Neural crest cell (in vitro differentiated cells): ENCODE measurements around the gene SYT6. TPM values are rescaled to one million over a fixed set of nuclear protein-coding genes. Genes with fewer than 3 reads are reported as not detected.
"Not testable (repeated sequence)": the region's sequence is repeated elsewhere in the genome, so short reads cannot be mapped to it uniquely, and the experiment has no call there.

ENCODE experiments used
- DNase-seq: peaks from one replicate; pipeline ENCODE4 v3.0.0; 2021; ENCODE audit warnings: low read depth, mixed read lengths, low spot score
- H3K27ac Mint-ChIP-seq: one replicate; pipeline ENCODE4 v1.8.0; 2021; ENCODE audit warnings: mild to moderate bottlenecking, mixed read lengths; ENCODE audit not compliant: unreplicated experiment
- H3K27me3 Mint-ChIP-seq: 2 replicates; pipeline ENCODE4 v1.8.0; 2021; ENCODE audit warnings: low read depth, mild to moderate bottlenecking, mixed read lengths
- H3K36me3 Mint-ChIP-seq: 2 replicates; pipeline ENCODE4 v1.8.0; 2021; ENCODE audit warnings: low read depth, mild to moderate bottlenecking, mixed read lengths
- H3K4me1 Mint-ChIP-seq: 2 replicates; pipeline ENCODE4 v1.8.0; 2021; ENCODE audit warnings: mixed read lengths
- H3K4me3 Mint-ChIP-seq: one replicate; pipeline ENCODE4 v1.8.0; 2021; ENCODE audit warnings: mild to moderate bottlenecking, mixed read lengths
- H3K9me3 Mint-ChIP-seq: 2 replicates; pipeline ENCODE4 v1.8.0; 2021; ENCODE audit warnings: mixed read lengths
- total RNA-seq: library from RNA; stranded (reverse); gene quantifications from 2 replicates; pipeline ENCODE4 v1.2.1, GENCODE V29; 2021
- TF ChIP-seq, protein P1 (sequence below): fragments of 200-600 bp; sonication (generic); conservative IDR thresholded peaks from 2 replicates; pipeline ENCODE4 v1.5.0; 2021; ENCODE audit warnings: antibody characterized with exemption, mild to moderate bottlenecking

Gene SYT6
- total RNA-seq, 1 donor from 2014 or later = 3.1 TPM

DNA sequence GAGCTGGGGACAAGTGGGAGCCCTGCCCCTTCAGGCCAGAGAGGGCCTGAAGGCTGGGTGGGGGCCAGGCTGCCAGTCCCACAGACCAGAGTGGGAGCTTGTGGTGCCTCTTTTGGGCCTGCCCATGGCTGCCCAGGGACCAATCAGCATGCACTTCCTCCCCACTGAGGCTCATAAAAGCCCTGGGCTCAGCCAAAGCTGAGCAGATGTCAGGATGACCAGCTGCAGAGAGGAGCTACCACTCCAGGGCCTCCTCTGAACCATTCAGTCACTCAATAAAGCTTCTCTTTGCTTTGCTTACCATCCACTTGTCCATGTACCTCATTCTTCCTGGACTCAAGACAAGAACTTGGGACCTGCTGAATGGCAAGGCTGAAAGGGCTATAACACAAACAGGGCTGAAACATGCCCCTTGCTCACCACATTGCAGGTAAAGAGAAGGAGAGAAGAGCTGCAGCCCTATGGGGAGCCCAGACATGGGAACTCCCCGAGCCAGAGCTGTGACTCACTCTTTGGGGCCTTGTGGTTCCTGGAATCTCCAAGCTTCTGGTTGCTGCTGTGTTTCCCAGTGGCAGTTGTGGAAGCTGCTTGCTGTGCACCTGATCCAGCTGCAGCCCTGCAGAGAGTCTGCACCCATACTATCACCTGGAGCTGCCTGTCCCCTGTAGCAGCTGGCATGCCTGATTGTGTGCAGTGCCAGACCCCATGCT lies 92.4 kb downstream of the SYT6 start:
- no peak overlapping the region for H3K4me3 Mint-ChIP-seq
- DNase-seq = no peak
- peaks cover 4% of the 10 kb centered on the region for H3K27me3 Mint-ChIP-seq
- peaks cover 2% of the 10 kb centered on the region for H3K36me3 Mint-ChIP-seq
- H3K27ac Mint-ChIP-seq = no peak overlapping the region
- TF ChIP-seq, protein P1, sequence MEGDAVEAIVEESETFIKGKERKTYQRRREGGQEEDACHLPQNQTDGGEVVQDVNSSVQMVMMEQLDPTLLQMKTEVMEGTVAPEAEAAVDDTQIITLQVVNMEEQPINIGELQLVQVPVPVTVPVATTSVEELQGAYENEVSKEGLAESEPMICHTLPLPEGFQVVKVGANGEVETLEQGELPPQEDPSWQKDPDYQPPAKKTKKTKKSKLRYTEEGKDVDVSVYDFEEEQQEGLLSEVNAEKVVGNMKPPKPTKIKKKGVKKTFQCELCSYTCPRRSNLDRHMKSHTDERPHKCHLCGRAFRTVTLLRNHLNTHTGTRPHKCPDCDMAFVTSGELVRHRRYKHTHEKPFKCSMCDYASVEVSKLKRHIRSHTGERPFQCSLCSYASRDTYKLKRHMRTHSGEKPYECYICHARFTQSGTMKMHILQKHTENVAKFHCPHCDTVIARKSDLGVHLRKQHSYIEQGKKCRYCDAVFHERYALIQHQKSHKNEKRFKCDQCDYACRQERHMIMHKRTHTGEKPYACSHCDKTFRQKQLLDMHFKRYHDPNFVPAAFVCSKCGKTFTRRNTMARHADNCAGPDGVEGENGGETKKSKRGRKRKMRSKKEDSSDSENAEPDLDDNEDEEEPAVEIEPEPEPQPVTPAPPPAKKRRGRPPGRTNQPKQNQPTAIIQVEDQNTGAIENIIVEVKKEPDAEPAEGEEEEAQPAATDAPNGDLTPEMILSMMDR = no peak
- H3K9me3 Mint-ChIP-seq = peaks cover 7% of the 10 kb centered on the region
- no peaks in the 10 kb centered on the region for H3K4me1 Mint-ChIP-seq

DNA sequence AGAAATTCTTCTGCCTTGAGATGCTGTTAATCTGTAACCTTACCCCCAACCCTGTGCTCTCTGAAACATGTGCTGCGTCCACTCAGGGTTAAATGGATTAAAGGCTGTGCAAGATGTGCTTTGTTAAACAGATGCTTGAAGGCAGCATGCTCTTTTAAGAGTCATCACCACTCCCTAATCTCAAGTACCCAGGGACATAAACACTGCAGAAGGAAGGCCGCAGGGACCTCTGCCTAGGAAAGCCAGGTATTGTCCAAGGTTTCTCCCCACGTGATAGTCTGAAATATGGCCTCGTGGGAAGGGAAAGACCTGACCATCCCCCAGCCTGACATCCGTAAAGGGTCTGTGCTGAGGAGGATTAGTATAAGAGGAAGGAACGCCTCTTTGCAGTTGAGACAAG lies 95.4 kb downstream of the SYT6 start:
- not testable (repeated sequence) for H3K27ac Mint-ChIP-seq, H3K4me3 Mint-ChIP-seq, H3K36me3 Mint-ChIP-seq, H3K9me3 Mint-ChIP-seq, H3K4me1 Mint-ChIP-seq, DNase-seq, H3K27me3 Mint-ChIP-seq

DNA sequence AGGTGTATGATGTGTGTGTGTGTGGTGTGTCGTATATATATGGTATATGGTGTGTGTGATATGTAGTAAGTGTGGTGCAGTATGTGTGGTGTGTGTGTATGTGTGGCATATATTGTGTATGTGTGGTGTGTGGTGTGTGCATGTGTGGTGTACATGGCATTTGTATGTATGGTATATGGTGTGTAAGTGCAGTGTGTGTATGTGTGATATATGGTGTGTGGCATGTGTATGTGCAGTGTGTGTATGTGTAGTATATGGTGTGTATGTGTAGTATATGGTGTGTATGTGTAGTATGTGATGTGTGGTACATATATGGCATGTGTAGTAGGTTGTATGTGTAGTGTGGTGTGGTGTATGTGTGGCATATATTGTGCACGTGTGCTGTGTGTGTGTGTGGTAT lies 99.5 kb downstream of the SYT6 start:
- Mint-ChIP-seq H3K27ac (no peak overlapping the region), H3K9me3 (peaks cover 7% of the 10 kb centered on the region), H3K4me3 (no peak overlapping the region), H3K27me3 (no peaks in the 10 kb centered on the region), H3K4me1 (no peaks in the 10 kb centered on the region), H3K36me3 (no peaks in the 10 kb centered on the region)
- no peak for DNase-seq
- TF ChIP-seq, protein P1 = no peak

DNA sequence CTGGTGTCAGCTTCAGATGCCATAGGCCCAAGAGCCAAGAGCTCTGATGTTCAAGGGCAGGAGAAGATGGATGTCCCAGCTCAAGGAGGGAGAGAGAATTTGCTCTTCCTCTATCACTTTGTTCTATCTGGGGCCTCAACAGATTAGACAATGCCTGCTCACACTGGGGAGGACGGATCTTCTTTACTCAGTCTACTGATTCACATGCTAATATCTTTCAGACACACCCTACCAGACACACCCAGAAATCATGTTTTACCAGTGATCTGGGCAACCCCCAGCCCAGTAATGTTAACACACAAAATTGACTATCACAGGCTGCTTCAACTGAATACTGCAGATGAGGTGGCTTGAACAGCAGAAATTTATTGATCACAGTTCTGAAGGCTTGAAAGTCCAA lies 105.4 kb downstream of the SYT6 start:
- no peak for DNase-seq
- Mint-ChIP-seq H3K4me1 (no peaks in the 10 kb centered on the region), H3K27ac (no peak overlapping the region), H3K36me3 (no peaks in the 10 kb centered on the region), H3K27me3 (no peaks in the 10 kb centered on the region), H3K4me3 (no peak overlapping the region), H3K9me3 (peaks cover 4% of the 10 kb centered on the region)
- TF ChIP-seq, protein P1 = no peak

DNA sequence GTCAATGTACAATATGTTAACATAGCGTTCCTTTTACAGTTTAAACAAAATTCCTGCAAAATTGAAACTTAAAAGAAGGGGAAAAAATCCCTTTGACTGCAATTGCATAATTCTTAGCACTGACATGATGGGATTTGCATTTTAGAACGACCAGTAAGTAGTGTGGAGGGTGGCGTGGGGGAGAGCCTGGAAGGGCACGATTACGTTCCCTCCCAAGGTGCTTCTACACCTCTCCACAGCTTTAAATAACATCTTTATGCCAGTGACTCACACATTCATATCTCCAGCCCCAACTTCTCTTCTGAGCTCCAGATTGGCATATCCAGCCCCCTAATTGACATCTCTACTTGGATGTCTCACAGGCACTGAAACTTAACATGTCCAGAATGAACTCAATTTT lies 110.1 kb downstream of the SYT6 start:
- Mint-ChIP-seq H3K36me3 (no peaks in the 10 kb centered on the region), H3K27ac (no peak overlapping the region), H3K27me3 (peaks cover 8% of the 10 kb centered on the region), H3K4me1 (no peaks in the 10 kb centered on the region), H3K4me3 (no peak overlapping the region), H3K9me3 (peaks cover 4% of the 10 kb centered on the region)
- DNase-seq = no peak
- TF ChIP-seq, protein P1 = no peak

DNA sequence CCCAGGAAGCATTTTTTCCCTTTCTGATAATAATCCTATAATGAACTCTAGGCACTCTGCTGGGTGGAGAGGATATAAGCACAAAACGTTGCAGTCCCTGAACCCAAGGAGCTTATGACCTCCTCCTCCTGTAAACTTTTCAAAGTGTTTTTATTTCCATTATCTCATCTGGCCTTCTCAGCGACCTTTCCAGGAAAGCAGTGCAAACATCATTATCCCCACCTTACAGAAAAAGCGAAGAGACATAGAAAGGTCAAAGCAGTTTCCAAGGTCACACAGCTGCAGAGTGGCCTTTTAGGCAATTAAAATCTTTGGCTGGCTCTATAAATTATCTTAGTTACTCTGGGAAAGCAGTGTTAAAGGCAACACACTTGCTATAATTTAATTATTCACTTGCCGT lies 110.6 kb downstream of the SYT6 start:
- H3K4me1 Mint-ChIP-seq = no peaks in the 10 kb centered on the region
- H3K27me3 Mint-ChIP-seq = peaks cover 8% of the 10 kb centered on the region
- H3K36me3 Mint-ChIP-seq = no peaks in the 10 kb centered on the region
- H3K4me3 Mint-ChIP-seq = no peak overlapping the region
- H3K9me3 Mint-ChIP-seq = peaks cover 4% of the 10 kb centered on the region
- TF ChIP-seq, protein P1 = no peak
- H3K27ac Mint-ChIP-seq = no peak overlapping the region
- DNase-seq = no peak
